OCI-LY1 (cell line): ENCODE measurements around the gene ADSS2.

ENCODE experiments used
- EZH2 ChIP-seq: fragments of 200-600 bp; sonication (generic), shearing (Covaris generic); IDR thresholded peaks from 2 replicates; pipeline ENCODE4 v1.8.0; 2017; ENCODE audit warnings: borderline replicate concordance, mixed run types, mild to moderate bottlenecking, antibody characterized with exemption, low read length, moderate library complexity, mixed read lengths
- TF ChIP-seq, protein P1 (sequence below): fragments of 200-600 bp; sonication (generic), shearing (Covaris generic); IDR thresholded peaks from 2 replicates; pipeline ENCODE4 v1.5.1; 2017; ENCODE audit warnings: mild to moderate bottlenecking, antibody characterized with exemption, low read length, moderate library complexity, mixed read lengths

DNA sequence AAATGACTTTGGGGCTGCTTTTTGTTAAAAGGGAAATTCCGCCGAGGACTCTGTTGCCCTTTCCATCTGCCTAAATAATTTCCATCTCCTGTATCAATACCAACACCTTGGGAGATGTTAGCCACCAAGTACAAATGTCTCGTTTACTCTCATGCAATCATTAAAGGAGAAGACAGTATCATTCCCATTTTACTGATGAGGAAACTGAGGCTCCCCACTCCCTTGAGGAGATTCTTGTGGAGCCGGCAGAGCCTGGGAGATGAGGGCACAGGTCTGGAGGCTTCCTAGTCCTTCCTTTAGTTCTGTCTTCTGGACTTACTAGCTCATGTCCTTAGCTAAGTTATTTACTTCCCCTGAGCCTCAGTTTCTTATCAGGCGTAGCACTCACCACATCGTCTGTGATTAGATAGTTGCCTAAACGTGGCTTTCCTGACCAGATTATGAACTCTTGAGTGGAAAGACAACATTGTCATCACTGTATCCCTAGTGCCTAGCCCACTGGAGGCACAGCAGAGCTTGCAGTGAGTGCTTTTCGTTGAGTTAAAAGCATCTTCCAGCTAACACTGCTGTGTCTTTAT, 81.6 kb downstream of the ADSS2 start:
- TF ChIP-seq, protein P1, sequence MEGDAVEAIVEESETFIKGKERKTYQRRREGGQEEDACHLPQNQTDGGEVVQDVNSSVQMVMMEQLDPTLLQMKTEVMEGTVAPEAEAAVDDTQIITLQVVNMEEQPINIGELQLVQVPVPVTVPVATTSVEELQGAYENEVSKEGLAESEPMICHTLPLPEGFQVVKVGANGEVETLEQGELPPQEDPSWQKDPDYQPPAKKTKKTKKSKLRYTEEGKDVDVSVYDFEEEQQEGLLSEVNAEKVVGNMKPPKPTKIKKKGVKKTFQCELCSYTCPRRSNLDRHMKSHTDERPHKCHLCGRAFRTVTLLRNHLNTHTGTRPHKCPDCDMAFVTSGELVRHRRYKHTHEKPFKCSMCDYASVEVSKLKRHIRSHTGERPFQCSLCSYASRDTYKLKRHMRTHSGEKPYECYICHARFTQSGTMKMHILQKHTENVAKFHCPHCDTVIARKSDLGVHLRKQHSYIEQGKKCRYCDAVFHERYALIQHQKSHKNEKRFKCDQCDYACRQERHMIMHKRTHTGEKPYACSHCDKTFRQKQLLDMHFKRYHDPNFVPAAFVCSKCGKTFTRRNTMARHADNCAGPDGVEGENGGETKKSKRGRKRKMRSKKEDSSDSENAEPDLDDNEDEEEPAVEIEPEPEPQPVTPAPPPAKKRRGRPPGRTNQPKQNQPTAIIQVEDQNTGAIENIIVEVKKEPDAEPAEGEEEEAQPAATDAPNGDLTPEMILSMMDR = no peak
- TF ChIP-seq EZH2 = no peak
